ENCODE results near the gene PCDHGA1. TPM values are rescaled to one million over a fixed set of nuclear protein-coding genes. Genes with fewer than 3 reads are reported as not detected.

PCDHGA1 gene
- total RNA-seq, 1 experiment from 2014 or later: 0.04 TPM

- no peaks in the 10 kb centered on the region for H3K36me3 ChIP-seq (ENCODE audit: low read depth, low read length)
- no peaks in the 10 kb centered on the region for H3K27me3 ChIP-seq (ENCODE audit: low read length)
- ATAC-seq (no peak), DNase-seq (no peak)
- POLR2A ChIA-PET (ENCODE audit: unreplicated experiment): no interaction called here
- intact Hi-C loops (cut with micrococcal nuclease): no loop called here
- H2AFZ ChIP-seq (ENCODE audit: low read length): no peak overlapping the region
- no TSS peak for BruUV-seq (replicated peaks)
- H3F3A ChIP-seq (ENCODE audit: low read length, unreplicated experiment): no peaks in the 10 kb centered on the region
- H3K4me2 ChIP-seq (ENCODE audit: low read length): no peak overlapping the region
- H3K27ac ChIP-seq (ENCODE audit: low read length): no peak overlapping the region
- no peaks in the 10 kb centered on the region for H4K20me1 ChIP-seq (ENCODE audit: low read length)
- no peaks in the 10 kb centered on the region for H3K9me3 ChIP-seq (ENCODE audit: low read length)
- no peaks in the 10 kb centered on the region for H3K9me2 ChIP-seq (replicated peaks; ENCODE audit: low read length)
- H3K4me1 ChIP-seq (ENCODE audit: insufficient read depth, low read length): peaks cover 5% of the 10 kb centered on the region; the same call in 1 of the 2 replicates
- TF ChIP-seq CTCF (conservative IDR thresholded peaks at IDR 0.05; ENCODE audit: low read depth, low read length): no peak
- no peak for TF ChIP-seq EZH2phosphoT487 (IDR thresholded peaks at IDR 0.05; ENCODE audit: borderline replicate concordance, low read length)
- no peak for TF ChIP-seq EZH2 (IDR thresholded peaks at IDR 0.05; ENCODE audit: low read length, unreplicated experiment)
- H3K9ac ChIP-seq (ENCODE audit: low read length): no peak overlapping the region
- CTCF ChIA-PET: no interaction called here
- H3K79me2 ChIP-seq (ENCODE audit: low read length): no peaks in the 10 kb centered on the region
- no peak overlapping the region for H3K4me3 ChIP-seq (ENCODE audit: low read length)
Observed at GRCh38 chr5:141483902-141484301, 153.6 kb downstream of the PCDHGA1 start.

- no peaks in the 10 kb centered on the region for H3F3A ChIP-seq (ENCODE audit: low read length, unreplicated experiment)
- H3K9me3 ChIP-seq (ENCODE audit: low read length): no peaks in the 10 kb centered on the region
- H3K79me2 ChIP-seq (ENCODE audit: low read length): no peaks in the 10 kb centered on the region
- no peak overlapping the region for H2AFZ ChIP-seq (ENCODE audit: low read length)
- no peak overlapping the region for H3K4me2 ChIP-seq (ENCODE audit: low read length)
- no peak overlapping the region for H3K27ac ChIP-seq (ENCODE audit: low read length)
- H3K27me3 ChIP-seq (ENCODE audit: low read length): no peaks in the 10 kb centered on the region
- intact Hi-C loops (cut with micrococcal nuclease): no loop called here
- no peaks in the 10 kb centered on the region for H3K36me3 ChIP-seq (ENCODE audit: low read depth, low read length)
- ChIA-PET POLR2A (ENCODE audit: unreplicated experiment) (no interaction called here), CTCF (no interaction called here)
- no peak overlapping the region for H3K4me3 ChIP-seq (ENCODE audit: low read length)
- no TSS peak for BruUV-seq (replicated peaks)
- H3K4me1 ChIP-seq (ENCODE audit: insufficient read depth, low read length): peaks cover 9% of the 10 kb centered on the region; the same call in 1 of the 2 replicates
- DNase-seq (no peak), ATAC-seq (no peak)
- TF ChIP-seq EZH2phosphoT487 (IDR thresholded peaks at IDR 0.05; ENCODE audit: borderline replicate concordance, low read length) (no peak), EZH2 (IDR thresholded peaks at IDR 0.05; ENCODE audit: low read length, unreplicated experiment) (no peak), CTCF (conservative IDR thresholded peaks at IDR 0.05; ENCODE audit: low read depth, low read length) (no peak)
- no peaks in the 10 kb centered on the region for H3K9me2 ChIP-seq (replicated peaks; ENCODE audit: low read length)
- H4K20me1 ChIP-seq (ENCODE audit: low read length): no peaks in the 10 kb centered on the region
- no peak overlapping the region for H3K9ac ChIP-seq (ENCODE audit: low read length)
Observed at GRCh38 chr5:141484310-141484640, 154.0 kb downstream of the PCDHGA1 start.

- no peaks in the 10 kb centered on the region for H3K36me3 ChIP-seq (ENCODE audit: low read depth, low read length)
- H3K9ac ChIP-seq (ENCODE audit: low read length): no peak within 1 kb of the TSS
- intact Hi-C loops (cut with micrococcal nuclease): no loop called here
- ChIA-PET POLR2A (ENCODE audit: unreplicated experiment) (no interaction called here), CTCF (no interaction called here)
- no TSS peak for BruUV-seq (replicated peaks)
- H3K27me3 ChIP-seq (ENCODE audit: low read length): no peaks in the 10 kb centered on the region
- no peaks in the 10 kb centered on the region for H3F3A ChIP-seq (ENCODE audit: low read length, unreplicated experiment)
- TF ChIP-seq EZH2phosphoT487 (IDR thresholded peaks at IDR 0.05; ENCODE audit: borderline replicate concordance, low read length) (no peak), EZH2 (IDR thresholded peaks at IDR 0.05; ENCODE audit: low read length, unreplicated experiment) (no peak), CTCF (conservative IDR thresholded peaks at IDR 0.05; ENCODE audit: low read depth, low read length) (no peak)
- H4K20me1 ChIP-seq (ENCODE audit: low read length): no peaks in the 10 kb centered on the region
- H2AFZ ChIP-seq (ENCODE audit: low read length): no peak within 1 kb of the TSS
- H3K27ac ChIP-seq (ENCODE audit: low read length): no peak within 1 kb of the TSS
- no peak within 1 kb of the TSS for H3K4me3 ChIP-seq (ENCODE audit: low read length)
- H3K9me2 ChIP-seq (replicated peaks; ENCODE audit: low read length): no peaks in the 10 kb centered on the region
- peaks cover 14% of the 10 kb centered on the region; the same call in 1 of the 2 replicates for H3K4me1 ChIP-seq (ENCODE audit: insufficient read depth, low read length)
- ATAC-seq (no peak), DNase-seq (no peak)
- H3K9me3 ChIP-seq (ENCODE audit: low read length): no peaks in the 10 kb centered on the region
- H3K4me2 ChIP-seq (ENCODE audit: low read length): no peak within 1 kb of the TSS
- no peaks in the 10 kb centered on the region for H3K79me2 ChIP-seq (ENCODE audit: low read length)
Observed at GRCh38 chr5:141484641-141485311, 154.5 kb downstream of the PCDHGA1 start, which contains the start of gene PCDHGC4. Gene PCDHGC4, plus strand, starts transcription at chr5:141485030. Its CDS starts 144 bp downstream, at chr5:141485174.
